Measurements from ENCODE around the gene CCDC138.

- TF ChIP-seq CTCF (IDR thresholded peaks at IDR 0.05; ENCODE audit: poor library complexity, severe bottlenecking) (no peak), EZH2 (IDR thresholded peaks at IDR 0.05; ENCODE audit: borderline replicate concordance, insufficient read depth, low read length, poor library complexity, severe bottlenecking) (no peak), EP300 (conservative IDR thresholded peaks at IDR 0.05; ENCODE audit: poor library complexity, severe bottlenecking) (no peak), RAD21 (conservative IDR thresholded peaks at IDR 0.05) (no peak), REST (IDR thresholded peaks at IDR 0.05; ENCODE audit: borderline replicate concordance) (no peak), POLR2AphosphoS5 (IDR thresholded peaks at IDR 0.05) (no peak)
Observed at GRCh38 chr2:108906403-108907077, 120.0 kb downstream of the CCDC138 start.
